NOMO-1 treated with DMSO at 0.1 percent for 48 hours (cell line): Measurements from ENCODE around the gene HLA-A.
"Not testable (repeated sequence)": the region's sequence is repeated elsewhere in the genome, so short reads cannot be mapped to it uniquely, and the experiment has no call there.

ENCODE experiments used
- DNase-seq: peaks from one replicate; lab custom pipeline; 2025; ENCODE audit not compliant: unreplicated experiment; lab: John Stamatoyannopoulos, UW

Gene HLA-A

DNA sequence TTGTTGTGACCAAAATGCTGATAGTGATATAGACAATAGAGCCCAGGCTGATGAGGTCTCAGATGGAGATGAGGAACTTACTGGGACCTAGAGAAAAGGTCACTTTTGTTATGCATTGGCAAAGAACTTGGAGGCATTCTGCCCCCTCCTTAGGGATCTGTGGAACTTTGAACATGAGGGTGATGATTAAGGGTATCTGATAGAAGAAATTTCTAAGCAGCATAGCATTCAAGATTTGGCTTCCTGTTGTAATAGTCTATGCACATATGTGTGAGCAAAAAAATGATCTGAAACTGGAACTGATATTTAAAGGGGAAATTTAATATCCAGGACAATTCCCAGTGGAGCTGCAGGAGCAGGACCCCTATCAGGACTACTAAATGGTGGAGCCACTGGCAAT is 17.1 kb downstream of the HLA-A start:
- DNase-seq: no peak

DNA sequence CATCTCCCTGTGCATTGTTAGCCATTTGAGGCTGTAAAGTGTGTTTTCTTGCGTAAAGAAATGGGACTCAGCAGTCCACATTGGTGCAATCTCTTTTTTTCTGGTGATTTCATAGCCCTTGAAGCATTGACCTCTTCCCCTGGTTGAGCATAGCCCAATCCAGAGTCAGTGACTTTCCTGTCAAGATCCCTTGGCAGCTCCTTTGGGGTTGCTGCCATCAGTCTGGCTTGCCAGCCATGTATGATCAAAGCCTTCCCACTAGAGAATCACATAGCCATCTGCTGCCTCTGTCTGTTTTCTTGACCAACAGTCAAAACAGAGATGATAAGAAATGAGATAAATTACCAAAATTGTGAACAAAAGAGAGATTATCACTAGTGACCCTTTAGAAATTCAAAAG is 19.6 kb downstream of the HLA-A start:
- DNase-seq: no peak

DNA sequence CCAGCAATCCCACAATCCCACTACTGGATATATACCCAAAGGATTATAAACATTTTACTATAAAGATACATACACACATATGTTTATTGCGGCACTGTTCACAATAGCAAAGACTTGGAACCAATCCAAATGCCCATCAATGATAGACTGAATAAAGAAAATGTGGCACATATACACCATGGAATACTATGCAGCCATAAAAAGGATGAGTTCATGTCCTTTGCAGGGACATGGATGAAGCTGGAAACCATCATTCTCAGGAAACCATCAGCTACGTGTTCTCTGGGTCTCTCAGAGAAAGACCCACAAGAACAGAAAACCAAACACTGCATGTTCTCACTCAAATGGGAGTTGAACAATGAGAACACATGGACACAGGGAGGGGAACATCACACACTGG is 21.4 kb downstream of the HLA-A start:
- not testable (repeated sequence) for DNase-seq

DNA sequence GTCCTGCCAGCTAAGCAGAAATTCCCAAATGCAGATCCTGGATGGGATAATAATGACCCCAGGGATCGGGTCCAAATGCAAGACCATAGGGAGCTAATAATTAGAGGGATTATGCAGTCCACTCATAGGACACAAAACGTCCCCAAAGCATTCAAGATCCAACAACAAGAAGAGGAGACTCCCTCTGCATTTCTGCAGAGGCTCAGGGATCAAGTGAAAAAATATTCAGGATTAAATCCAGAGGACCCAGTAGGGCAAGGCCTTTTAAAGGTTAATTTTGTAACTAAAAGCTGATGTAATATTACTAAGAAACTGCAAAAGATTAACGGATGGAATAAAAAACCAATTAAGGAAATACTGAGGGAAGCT is 22.2 kb downstream of the HLA-A start:
- DNase-seq: no peak

DNA sequence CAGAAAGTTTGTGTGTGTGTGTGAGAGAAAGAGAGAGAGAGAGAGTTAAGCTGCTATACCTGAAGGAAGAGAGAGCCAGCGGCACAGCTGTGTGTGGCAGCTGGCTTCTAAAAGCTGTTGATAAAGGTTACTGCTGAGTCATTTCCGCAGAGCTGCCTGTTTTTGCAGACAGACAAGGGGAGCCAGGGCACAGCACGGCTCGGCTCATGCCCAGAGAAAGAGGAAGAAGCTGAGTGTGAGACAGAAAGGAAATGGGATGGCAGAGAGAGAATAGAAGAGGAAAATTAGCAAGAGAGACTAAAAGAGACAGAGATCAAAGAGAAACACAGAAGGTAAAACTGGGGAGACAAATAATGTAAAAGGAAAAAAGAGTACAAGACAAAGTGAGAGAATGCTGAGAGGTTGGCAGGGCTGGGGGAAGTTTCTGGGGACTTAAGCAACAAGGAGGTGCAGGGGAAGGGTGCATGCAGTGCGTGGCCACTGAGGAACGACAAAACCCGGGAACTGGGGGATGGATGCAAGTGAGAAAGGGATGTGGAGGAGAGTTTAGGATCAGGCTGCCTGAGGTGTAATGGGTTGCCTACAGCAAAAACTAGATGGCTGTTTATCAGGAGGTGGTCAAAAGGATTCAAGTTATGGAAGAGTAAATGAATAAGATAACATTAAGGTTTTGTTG is 22.7 kb downstream of the HLA-A start:
- DNase-seq: peak; percentile 96

DNA sequence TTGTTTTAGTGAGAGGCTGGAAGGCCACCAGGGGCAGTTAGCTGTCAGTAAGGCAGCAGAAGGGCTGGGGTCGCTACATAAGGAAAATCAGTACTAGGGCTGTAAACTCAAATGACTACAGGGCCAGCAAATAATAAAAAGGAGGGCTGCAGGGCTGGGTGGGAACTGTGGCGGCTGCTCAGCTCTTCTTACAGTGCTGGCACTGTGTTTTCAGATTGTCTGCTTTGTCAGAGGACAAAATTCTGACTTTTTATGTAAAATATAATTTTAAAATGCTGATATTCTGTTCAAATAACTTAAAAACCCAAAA is 23.2 kb downstream of the HLA-A start:
- DNase-seq: no peak

DNA sequence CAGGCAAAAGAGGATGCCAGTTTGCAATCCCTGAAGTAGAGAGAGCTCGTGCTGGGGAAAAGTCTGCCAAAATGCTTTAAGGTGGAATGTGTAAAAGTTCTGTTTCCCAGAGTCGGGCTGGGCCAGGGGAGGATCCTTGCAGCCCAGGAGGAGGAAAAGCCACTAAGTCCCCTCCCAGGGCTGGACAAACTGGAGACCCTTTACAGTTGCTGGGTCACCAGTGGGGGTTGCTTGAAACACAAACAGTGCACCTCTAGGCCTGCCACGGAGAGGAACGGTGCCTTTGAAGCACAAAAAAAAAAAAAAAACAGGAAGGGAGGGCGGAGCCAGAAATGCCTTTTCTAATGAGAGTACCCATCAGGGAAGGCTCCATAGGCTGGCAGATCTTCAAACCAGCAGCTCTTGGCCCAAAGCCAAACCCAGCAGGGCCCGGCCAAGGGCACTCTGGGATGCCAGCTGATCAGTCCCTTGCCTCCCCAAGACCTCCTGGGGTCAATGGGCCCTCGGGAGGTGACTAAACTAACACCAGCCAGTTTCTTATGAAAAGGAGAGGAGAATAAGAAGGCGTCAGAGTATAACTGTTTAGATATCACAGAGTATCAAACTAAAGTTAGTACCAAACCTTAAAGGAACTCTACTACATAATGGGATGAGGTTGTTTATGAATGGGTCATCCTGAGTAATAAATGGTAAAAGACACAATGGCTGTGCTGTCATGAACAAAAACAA is 23.7 kb downstream of the HLA-A start:
- peak; percentile 45 for DNase-seq

DNA sequence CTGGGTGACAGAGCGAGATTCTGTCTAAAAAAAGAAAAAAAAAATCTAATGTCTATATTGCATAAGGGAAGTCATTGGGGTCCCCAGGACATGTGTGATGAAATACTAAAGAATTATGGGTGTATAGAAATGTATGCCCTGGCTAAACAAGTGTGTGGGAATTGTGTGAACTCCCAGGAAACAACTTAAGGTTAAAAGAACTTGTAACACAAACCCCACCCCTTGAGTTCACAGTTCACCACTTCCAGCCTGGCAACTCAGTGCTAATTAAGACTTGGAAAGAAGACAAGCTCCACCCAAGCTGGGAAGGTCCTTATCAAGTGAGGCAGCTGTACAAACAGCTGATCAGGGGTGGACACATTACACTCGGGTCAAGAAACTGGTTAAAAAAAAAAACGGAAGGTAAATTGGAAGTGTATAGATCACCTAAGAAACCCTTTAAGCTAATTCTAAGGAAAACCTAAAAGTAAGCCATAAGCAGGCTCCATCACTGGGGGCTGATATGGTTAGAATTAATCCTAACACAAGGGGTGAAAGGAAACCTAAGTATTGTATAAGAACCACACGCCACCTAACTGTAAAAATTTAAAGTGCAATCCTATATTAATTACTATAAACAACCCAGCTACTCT is 25.2 kb downstream of the HLA-A start:
- peak; percentile 18 for DNase-seq

DNA sequence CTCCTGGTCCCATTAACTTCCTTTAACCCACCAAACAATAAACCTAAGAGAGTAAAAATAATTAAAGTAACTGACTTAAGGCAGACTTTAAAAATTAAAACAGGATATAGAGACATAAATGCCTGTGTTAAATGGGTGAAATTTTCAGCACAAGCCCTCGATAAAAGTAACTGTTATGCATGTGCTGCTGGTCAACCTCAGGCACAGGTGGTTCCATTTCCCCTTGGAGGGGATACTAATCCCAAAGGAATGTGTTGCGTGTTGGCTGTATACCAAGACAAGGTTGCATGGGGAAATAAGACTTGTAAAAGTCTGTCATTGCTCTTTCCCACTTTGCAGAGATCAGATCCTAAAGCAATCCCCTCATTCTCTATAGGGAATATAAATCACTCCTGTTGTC is 25.8 kb downstream of the HLA-A start:
- no peak for DNase-seq

DNA sequence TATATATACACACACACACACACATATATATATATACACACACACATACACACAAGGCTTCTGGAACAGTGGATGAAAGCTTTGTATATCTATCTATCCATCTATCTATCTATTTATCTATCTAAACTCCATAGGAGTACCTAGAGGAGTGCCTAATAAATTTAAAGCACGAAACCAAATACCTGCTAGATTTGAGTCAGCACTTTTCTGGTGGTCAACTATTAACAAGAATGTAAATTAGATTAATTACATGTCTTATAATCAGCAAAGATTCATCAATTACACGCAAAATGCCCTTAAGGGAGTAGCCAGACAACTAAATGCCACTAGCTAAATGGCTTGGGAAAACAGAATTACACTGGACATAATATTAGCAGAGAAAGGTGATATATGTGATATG is 26.6 kb downstream of the HLA-A start:
- no peak for DNase-seq

DNA sequence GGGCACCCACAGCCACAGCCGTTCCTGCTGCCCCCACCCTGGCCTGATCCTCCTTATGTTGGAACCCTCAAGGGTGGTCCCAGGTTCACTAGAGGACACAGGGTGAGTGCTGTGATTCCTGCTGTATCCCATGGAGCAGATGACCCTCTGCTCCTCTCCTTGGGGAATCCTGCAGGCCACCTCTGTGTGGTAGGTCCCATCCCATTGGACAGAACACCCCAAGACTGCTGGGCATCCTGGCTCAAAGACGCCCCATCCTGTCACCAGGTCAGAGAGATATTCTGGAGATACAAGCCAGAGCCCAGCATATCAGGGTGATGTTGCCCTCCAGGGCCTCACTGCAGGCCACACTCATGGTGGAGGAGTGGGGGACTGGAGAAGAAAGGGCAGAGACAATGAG is 28.4 kb downstream of the HLA-A start:
- no peak for DNase-seq

DNA sequence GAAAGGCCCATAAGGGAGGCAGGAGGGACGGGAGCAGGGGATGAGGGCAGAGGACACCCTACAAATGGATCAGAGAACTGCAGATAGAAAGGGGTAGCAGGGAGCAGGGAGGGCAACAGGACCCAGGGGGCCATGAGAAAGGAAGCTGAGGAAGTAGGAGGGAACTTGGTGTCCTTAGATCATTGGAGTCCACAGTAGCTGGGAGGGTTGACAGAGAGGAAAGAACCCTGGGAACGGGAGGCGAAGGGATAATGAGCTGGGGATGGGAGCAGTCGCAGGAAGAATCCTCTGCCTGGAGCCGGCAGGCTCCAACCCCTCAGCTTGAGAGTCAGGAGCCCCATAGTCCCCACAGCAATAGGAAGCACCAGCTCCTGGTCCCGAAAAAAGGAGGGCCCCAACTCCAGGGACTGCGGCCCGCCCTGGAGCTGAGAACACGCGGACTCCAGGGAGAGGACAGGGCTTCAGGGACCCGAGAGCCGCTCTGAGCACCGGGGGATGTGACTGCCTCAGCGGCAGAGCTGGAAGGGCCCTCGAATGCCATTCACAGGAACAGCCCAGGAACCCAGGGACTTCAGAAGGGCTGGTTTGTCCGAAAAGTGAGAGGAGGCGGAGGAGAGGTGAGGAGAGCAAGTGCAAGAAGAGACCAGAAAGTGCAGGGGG is 32.7 kb downstream of the HLA-A start:
- DNase-seq: no peak

DNA sequence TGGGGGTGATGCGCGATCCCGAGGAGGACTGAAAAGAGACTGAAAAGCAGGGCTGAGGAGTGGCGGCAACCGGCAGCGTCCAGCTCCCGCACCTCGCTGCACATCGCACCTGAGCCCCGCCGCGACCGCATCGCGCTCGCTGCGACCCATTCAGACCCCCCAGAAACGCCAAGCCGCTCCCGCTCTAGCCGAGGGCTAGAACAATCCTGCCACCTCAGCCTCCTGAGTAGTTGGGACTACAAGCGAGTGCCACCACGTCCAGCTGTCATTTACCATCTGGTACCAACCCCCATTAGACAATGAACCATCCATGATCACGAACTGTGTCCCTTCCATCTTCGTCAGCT is 33.2 kb downstream of the HLA-A start:
- DNase-seq: no peak

DNA sequence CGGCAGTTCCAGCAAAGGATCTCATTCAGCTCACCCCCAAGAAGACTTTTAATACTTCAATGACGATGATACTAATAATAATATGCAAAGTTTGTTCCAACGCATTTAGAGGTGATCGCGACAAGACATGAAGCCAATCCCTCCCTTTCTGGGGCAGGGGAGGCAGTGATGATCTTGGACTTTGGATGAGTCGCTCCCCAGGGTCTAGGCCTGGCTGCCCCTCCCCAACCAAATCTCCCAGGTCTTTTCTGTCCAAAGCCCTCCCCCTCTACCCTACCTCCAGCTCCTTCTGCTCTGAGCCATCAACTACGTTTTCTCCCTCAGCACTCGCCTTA is 33.9 kb downstream of the HLA-A start:
- no peak for DNase-seq

DNA sequence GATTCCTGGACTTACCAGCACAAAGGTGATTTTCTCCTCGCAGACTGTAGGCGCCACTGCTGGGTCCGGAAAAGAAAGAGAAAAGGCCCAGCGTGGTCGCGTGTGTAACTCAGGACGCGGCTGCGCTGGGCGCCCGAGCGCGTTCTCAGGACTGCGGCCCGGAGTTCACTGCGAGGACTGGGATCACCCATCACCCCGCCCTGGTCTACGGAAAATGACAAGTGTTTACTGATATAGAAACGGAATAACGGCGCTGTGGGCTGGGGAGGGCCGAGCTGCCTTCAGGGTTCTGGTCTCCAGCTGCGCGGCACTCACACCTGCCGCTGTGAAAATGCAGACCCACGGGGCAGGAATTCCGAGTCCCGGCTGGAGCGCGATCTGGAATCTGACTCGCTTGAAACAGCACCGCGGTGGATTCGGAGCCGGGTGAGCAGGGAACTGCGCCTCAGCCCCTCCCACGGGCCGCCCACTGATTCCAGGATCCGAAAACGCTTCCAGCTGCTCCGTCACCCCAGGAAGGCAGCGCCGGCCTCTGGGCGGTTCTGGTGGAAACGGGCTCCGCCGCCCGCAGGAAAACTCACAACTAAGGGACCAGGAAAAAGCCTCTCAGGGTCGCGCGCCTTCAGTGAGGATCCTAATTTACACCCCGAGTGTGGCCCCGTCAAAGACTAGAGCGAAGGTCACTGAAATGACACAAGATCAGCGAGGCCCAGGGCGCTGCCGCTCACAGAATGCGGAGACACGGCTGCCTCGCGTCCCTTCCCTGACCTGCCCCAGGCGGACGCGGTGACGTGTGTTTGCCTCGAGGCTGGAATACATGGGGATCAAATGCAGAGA is 34.5 kb downstream of the HLA-A start:
- DNase-seq: peak; percentile 51

DNA sequence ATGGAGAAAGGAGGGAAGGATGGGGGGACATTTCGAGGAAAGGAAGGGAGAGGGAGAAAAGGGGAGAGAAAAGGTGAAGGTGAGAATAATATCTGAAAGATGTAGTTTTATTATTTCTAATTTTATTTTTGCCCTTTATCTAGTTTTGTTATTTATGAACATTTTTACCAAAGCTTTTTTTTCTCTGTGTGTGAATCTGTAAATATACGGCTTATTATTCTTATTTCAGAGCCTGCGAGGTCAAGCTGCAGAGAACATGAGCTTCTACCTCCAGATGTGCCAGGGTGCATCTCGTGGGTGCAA is 35.0 kb downstream of the HLA-A start:
- DNase-seq: no peak

DNA sequence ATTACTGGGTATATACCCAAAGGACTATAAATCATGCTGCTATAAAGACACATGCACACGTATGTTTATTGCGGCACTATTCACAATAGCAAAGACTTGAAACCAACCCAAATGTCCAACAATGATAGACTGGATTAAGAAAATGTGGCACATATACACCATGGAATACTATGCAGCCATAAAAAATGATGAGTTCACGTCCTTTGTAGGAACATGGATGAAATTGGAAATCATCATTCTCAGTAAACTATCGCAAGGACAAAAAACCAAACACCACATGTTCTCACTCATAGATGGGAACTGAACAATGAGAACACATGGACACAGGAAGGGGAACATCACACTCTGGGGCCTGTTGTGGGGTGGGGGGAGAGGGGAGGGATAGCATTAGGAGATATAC is 37.7 kb downstream of the HLA-A start:
- not testable (repeated sequence) for DNase-seq

DNA sequence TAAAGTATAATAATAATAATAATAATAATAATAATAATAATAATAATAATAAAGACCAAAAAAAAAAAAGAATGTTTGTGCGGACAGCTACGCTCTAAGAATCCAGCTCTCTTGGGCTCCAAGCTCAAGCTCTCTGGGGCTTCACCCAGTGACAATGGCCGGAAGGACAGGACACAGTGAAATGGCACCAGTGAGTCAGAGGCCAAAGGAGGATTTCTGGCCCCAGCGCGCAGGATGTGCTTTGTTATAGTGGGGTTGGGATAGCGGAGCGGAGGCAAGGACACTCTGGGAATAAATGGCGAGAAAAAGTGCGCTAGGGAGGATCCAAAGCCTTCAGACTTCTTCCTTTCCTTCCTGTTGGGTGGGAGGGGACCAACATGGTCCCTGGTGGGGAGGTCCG is 38.2 kb downstream of the HLA-A start:
- no peak for DNase-seq

DNA sequence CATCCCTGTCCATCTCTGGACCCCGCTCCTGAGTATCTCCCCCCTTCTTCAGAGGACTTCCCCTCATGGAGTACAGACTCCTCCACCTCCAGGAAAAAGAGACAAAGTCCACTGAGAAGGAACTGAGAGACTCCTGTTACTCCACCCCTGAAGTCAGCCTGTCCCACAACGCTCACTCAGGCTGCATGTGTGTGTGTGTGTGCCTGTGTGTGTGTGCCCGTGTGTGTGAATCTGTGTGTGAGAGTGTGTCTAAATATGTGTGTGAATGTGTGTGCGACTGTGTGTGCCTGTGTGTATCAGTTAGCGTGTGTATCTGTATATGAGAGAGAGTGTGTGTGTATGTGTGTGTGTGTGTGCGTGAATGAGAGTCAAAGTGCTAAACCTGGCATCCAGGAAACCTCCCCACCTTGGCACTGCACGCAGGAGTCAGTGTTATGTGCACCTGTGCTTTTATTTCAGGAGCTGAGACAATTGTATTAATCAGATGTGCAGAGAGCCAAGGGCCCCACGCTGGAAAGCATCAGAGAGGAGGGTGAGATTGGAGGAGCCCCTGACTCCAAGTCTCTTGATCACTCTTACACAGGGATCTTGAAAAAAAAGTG is 39.0 kb downstream of the HLA-A start:
- no peak for DNase-seq

DNA sequence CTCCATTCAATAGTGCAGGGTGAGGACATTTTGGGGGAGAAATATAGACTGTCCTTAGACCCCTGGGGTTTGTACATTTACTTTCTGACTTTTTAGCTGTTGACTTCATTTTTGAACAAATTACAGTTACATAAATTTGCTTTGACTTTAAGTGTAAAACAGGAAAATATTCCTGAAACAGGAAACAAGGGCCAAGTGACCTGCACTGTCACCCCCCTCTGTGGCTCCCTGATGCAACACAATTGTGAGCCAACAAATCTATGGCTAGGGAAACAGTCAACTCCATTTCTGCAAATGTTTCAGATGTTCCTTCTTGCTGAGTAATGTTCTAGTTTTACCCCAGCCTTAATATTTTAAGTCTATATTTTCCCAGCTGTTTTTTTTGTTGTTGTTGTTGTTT is 39.8 kb downstream of the HLA-A start:
- DNase-seq: no peak

DNA sequence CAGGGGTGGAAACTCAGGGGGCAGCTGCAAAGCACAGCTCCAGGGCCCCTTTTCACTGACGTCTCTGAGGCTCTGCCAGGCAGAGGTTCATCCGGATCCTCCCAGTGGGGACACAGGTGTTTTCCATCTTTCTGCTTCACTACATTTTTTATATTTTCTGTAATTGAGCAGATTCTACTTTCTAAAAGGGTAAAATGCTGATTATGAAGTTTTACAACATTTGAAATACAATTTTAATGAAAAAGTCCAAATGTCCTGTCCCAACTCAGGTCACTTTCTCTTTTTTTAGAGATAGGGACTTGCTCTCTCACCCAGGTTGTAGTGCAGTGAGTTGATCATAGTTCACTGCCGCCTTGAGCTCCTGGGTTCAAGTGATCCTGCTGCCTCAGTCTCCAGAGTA is 41.9 kb downstream of the HLA-A start:
- no peak for DNase-seq
